PC-9 (cell line): Measurements from ENCODE around the gene HAPLN2.

Source experiments
- EZH2 ChIP-seq: fragments of 200-600 bp; sonication (generic); IDR thresholded peaks from 2 replicates; pipeline ENCODE4 v1.8.0; 2017; ENCODE audit warnings: antibody characterized with exemption, low read depth
- TF ChIP-seq, protein P1 (sequence below): fragments of 200-600 bp; sonication (generic); conservative IDR thresholded peaks from 2 replicates; pipeline ENCODE4 v1.6.1; 2017; ENCODE audit warnings: mixed run types, antibody characterized with exemption, mild to moderate bottlenecking, moderate library complexity

- TF ChIP-seq, protein P1, sequence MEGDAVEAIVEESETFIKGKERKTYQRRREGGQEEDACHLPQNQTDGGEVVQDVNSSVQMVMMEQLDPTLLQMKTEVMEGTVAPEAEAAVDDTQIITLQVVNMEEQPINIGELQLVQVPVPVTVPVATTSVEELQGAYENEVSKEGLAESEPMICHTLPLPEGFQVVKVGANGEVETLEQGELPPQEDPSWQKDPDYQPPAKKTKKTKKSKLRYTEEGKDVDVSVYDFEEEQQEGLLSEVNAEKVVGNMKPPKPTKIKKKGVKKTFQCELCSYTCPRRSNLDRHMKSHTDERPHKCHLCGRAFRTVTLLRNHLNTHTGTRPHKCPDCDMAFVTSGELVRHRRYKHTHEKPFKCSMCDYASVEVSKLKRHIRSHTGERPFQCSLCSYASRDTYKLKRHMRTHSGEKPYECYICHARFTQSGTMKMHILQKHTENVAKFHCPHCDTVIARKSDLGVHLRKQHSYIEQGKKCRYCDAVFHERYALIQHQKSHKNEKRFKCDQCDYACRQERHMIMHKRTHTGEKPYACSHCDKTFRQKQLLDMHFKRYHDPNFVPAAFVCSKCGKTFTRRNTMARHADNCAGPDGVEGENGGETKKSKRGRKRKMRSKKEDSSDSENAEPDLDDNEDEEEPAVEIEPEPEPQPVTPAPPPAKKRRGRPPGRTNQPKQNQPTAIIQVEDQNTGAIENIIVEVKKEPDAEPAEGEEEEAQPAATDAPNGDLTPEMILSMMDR = no peak
- TF ChIP-seq EZH2 = no peak
Measured at GRCh38 chr1:156658496-156658895, 39.3 kb downstream of the HAPLN2 start.
